Ureter (tissue), 1 donor: ENCODE data around the gene SMC1B. TPM values are rescaled to one million over a fixed set of nuclear protein-coding genes. Genes with fewer than 3 reads are reported as not detected.
"Not testable (repeated sequence)": the region's sequence is repeated elsewhere in the genome, so short reads cannot be mapped to it uniquely, and the experiment has no call there.

Experiments used
- DNase-seq: peaks from one replicate; pipeline ENCODE4 v3.0.0-alpha.2; 2020; ENCODE audit warnings: low spot score
- total RNA-seq: library from RNA; stranded (reverse); gene quantifications from one replicate; pipeline ENCODE4 v1.2.4, GENCODE V29; 2023
- donor health status: DM: yes; HTN: yes; CAD: no.

SMC1B gene
- total RNA-seq, 1 donor from 2014 or later, result 0.21 TPM

DNA sequence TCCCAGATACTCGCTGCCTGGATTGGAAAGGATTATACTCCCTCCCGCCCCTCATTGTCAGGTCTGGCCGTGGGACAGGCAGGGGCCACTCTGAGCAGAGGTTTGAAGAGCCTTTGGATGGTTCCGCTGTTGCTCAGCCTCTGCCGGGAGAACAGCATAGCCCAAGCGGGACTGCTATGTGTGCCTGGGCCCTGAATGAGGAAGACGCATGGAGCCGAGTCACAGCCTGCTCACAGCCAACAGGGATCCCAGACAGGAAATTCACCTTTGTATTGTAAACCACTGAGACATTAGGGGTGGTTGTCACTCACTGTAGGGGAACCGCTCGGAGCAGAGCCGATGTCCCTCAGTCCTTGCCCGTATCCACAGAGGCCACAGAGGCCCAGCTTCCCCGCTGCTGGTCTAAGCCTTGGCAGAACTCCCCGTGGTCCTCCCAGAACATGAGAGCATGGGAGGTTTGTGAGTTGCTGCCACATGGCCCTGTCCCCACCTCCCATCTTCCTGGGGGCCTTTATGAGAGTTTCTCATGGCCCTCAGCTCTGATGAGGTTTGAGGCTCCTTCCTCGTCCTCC, 114.4 kb downstream of the SMC1B start:
- no peak for DNase-seq

DNA sequence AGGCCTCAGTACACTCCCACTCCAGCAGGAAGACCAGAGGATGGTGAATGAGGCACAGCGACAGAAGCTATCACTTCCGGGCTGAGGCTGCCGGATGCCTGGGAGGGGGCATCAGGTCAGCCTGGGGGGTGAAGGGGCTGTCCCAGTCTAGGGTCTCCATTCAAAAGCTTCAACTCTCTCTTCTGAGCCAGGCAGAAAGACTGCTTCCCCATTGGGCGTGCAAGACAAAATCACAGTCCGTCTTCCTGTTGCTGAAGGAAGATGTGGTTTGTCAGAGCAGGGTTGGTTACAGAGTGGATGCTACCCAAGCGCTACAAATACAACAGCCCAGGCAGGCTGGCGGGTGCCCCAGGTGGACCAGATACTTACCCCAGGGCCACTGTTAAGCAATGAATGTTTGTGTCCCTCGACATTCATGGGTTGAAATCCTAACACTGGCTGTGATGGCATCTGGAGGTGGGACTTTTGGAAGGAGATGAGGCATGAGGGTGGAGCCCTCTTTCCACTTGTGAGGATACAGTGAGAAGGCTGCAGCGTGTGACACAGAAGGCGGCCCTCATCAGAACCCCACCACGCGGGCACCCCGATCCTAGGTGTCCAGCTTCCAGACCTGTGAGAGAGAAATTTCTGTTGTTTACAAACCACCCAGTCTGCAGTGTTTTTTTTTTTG, 116.6 kb downstream of the SMC1B start:
- DNase-seq, result no peak

- no peak for DNase-seq
Measured at GRCh38 chr22:45295492-45295891, 117.9 kb downstream of the SMC1B start.

DNA sequence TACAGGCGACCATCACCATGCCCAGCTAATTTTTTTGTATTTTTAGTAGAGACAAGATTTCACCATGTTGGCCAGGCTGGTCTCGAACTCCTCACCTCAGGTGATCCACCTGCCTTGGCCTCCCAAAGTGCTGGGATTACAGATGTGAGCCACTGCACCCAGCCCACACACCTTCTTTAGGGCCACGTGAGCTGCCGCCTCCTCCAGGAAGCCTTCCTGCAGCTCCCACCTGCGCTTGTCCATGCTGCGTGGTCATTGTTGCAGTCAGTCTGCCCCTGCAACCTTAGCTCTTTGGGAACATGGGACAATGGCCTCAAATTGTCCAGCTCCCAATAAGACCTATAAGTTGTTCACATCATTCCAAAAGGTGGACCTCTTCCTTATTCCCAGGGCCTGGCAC, 118.4 kb downstream of the SMC1B start:
- not testable (repeated sequence) for DNase-seq

Other genes starting within 250 kb of the SMC1B start
- 71.0 TPM for gene NUP50, start 249.7 kb downstream of the SMC1B start, total RNA-seq
- gene KIAA0930, start 172.7 kb downstream of the SMC1B start, total RNA-seq, result 79.2 TPM
- 233 TPM for gene UPK3A, start 128.7 kb downstream of the SMC1B start, total RNA-seq
- gene FAM118A, start 103.7 kb downstream of the SMC1B start, total RNA-seq, result 52.7 TPM
- 2.1 TPM for gene RIBC2, start 94 bp upstream of the SMC1B start, total RNA-seq
- gene FBLN1, start 89.3 kb upstream of the SMC1B start, total RNA-seq, result 286 TPM